CD4-positive, alpha-beta T cell treated with Interleukin-12 subunit alpha and Interleukin-12 subunit beta, for 1 hour (primary cell): Measurements from ENCODE around the gene DTNBP1.
"Not testable (repeated sequence)": the region's sequence is repeated elsewhere in the genome, so short reads cannot be mapped to it uniquely, and the experiment has no call there.

Source experiments
- DNase-seq: peaks from one replicate; pipeline ENCODE4 v3.0.0-alpha.2; 2020

Gene DTNBP1

DNA sequence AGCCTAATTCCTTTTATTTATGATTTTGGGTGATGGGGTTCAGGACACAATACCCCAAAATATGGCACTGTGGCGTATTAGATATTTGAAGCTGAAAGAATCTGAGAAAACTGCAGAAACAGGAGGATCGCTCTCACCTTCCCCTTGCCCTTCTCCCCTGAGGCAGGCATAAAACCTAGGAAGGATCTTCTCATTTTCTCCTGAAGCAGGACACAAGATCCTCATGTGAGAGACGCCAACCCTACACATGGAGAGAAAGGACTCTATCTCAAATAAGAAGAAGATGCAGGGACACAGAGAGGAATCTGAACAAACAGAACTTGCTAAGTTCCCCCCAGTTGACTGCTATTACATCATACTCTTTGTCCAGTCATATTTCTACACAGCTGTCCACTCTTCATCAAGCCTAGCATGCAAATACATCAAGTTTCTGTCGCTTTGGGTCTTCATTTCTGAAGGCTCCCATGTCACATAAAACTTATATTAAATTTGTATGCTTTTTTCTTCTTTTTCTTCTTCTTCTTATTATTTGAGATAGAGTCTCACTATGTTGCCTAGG is 109.0 kb downstream of the DTNBP1 start:
- no peak for DNase-seq

GRCh38 chr6:15553031-15553430 is 109.8 kb downstream of the DTNBP1 start:
- no peak for DNase-seq

- DNase-seq = no peak
Measured at GRCh38 chr6:15551798-15552197, 111.0 kb downstream of the DTNBP1 start.

DNA sequence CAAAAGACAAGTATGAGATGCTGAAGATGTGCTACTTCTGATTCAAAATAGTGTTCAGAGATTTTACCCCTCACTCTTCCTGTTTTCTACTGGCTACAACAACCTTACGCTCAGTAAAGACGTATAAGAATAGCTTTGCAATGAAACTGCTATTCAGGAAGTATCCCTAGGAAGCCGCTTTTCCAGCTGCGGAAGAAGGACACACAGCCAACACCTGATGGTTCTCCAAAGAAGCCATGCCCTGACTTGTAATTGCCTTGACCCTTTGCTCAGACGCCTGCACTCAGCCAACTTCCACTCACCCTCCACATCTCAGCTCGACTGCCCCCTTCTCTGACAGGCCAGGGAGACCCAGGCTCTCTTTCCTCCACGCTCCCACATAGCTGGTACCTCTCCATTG is 111.6 kb downstream of the DTNBP1 start:
- no peak for DNase-seq

GRCh38 chr6:15550546-15551123 is 112.2 kb downstream of the DTNBP1 start:
- no peak for DNase-seq

- no peak for DNase-seq
Measured at GRCh38 chr6:15549371-15549770, 113.5 kb downstream of the DTNBP1 start.

DNA sequence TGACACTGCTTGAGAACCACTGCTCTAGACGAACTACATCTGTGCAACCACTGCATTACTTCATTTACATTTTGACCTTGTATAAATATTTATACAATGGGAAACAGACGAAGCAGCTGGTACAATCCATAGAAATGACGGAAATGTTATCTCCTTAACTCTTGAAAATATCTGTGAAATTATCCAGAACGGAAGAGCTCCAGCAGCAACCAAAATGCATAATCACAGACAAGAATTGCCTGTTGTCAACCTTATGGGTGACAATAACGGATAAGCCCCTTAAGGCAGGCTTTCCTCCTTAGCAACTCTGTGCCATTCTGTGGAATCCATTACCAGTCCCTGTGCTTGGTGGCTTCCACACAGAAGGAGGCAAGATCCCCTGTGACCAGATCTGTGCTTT is 115.4 kb downstream of the DTNBP1 start:
- DNase-seq = no peak

DNA sequence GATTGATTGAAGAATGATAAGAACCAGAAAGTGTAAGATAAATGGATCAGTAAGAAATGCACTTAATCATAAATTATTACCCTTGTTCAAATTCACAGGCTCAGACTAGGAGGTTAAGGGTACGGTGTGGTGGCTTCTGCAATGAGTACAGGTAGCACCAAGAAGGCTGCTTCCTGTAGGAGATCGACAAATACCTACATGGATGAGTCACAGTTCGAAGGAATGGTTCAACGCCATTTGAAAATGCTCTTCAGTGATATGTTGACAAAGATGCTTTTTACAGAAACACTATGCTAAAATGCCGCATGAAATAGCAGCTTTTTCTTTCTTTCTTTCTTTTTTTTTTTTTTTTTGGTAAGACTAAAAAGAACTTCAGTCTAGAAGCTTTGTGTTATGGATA is 116.2 kb downstream of the DTNBP1 start:
- DNase-seq = no peak

- DNase-seq = no peak
Measured at GRCh38 chr6:15544321-15544900, 118.4 kb downstream of the DTNBP1 start.

GRCh38 chr6:15543332-15543917 is 119.4 kb downstream of the DTNBP1 start:
- not testable (repeated sequence) for DNase-seq

GRCh38 chr6:15539722-15540270 is 123.0 kb downstream of the DTNBP1 start:
- no peak for DNase-seq

GRCh38 chr6:15538766-15539495 is 123.9 kb downstream of the DTNBP1 start:
- no peak for DNase-seq

GRCh38 chr6:15538106-15538505 is 124.7 kb downstream of the DTNBP1 start:
- no peak for DNase-seq

GRCh38 chr6:15536198-15536955 is 126.5 kb downstream of the DTNBP1 start:
- DNase-seq = no peak

DNA sequence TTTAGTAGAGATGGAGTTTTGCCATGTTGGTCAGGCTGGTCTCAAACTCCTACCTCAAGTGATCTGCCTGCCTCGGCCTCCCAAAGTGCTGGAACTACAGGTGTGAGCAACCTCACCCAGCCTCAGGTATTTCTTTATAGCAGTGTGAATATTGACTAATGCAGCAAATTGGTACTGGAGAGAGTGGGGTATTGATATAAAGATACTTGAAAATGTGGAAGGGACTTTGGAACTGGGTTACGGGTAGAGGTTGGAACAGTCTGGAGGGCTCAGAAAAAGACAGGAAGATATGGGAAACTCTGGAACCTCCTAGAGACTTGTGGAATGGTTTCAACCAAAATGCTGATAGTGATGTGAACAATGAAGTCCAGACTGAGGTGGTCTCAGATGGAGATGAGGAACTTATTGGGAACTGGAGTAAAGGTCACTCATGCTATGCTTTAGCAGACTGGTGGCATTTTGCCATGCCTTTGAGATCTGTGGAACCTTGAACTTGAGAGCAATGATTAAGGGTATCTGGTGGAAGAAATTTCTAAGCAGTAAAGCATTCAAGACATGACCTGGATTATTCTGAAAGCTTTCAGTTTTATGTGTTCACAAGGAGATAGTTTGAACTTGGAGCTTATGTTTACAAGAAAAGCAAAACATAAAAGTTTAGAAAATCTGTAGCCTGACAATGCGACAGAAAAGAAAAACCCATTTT is 127.2 kb downstream of the DTNBP1 start:
- DNase-seq = no peak

- no peak for DNase-seq
Measured at GRCh38 chr6:15534974-15535373, 127.9 kb downstream of the DTNBP1 start.

DNA sequence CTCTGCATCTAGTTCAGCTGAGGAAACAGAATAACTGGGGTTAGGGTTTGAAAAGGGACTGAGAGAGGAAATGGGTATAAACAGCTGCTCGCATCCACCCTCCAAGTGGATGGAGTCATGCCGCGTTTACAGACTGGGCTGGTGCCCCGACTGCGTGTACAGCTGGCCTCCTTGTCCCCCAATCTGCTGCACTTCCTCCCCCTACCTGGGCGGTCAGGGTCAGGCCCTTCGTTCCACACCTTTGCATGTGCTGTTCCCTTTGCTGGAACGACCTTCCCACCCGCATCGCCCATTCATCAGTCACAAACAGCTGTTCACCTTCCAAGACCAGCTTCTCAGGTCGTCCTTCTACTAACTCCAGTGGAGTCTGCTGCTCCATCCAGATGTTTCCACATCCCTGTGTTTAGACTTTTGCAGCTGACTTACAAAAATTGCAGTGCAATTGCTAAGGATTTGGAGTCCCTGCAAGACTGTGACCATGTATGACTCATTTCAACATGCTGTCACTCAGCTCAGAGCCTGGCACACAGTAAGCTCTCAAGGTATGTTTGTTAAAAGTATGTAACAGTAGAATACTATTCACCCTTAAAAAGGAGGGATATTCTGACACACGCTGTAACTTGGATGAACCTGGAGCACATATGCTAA is 129.3 kb downstream of the DTNBP1 start:
- no peak for DNase-seq

- DNase-seq = no peak
Measured at GRCh38 chr6:15531973-15532372, 130.9 kb downstream of the DTNBP1 start.

DNA sequence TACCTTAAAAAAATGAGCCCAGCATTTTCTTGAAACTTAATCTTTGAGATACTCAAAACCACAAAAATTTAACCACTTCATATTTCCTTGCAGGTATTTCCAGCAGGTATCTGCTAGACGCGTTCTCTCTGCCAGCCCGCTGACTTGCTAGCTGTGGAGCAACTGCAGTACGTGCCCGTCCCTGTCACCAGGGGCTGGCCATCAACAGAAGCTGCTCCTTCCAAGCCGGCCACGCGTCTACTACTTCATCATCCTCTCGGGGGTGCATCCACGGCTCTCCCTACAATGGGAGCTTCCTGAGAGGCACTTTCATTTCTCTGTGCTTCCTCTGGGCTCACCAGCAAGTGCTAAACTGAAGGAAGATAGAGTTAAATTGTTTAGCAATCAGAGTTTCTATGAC is 132.4 kb downstream of the DTNBP1 start:
- DNase-seq = no peak

GRCh38 chr6:15528870-15529269 is 134.0 kb downstream of the DTNBP1 start:
- DNase-seq = no peak

DNA sequence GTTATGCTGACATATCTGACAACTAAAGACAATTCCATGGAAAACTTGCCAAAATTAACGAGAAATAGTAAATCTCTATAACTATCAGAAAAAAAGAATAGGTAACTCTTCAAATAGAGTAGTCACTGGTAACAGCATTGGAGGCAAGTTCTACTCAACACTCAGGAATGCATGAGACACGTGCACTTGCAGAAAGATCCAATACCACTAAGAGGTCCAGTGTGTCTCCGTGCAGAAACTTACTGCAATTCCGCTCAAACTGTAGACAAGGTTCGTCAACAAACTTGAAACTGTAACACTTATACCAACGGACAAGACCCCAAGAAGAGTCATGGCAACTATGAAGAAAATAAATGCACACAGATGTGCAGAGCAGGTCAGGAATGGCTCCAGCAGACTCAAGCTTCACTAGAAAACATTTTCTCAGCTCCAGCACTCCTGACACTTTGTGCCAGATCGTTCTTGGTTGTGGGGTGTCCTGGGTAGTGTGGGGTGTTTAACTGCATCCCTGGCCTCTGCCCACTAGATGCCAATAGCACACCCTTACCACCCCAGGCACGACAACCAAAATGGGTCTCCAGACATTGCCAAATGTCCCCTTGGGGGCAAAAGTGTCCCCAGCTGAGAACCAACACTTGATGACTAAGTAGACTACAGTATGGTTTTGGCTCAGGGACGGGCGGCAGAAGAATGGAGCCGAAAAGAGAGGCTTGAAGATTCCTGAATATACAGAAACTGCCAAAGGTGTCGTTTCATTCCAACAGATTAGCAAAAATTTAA is 134.8 kb downstream of the DTNBP1 start:
- no peak for DNase-seq
